Neuron (in vitro differentiated cells): ENCODE data around the gene KDM6A.

ENCODE experiments used
- H2AFZ ChIP-seq: one replicate; pipeline ENCODE4 v1.6.1; 2013; ENCODE audit warnings: low read depth, mild to moderate bottlenecking, inconsistent platforms, low read length, moderate library complexity
- H3K27me3 ChIP-seq: one replicate; pipeline ENCODE4 v1.6.1; 2013; ENCODE audit warnings: low read length; ENCODE audit not compliant: insufficient read depth
- H3K36me3 ChIP-seq: one replicate; pipeline ENCODE4 v1.6.1; 2013; ENCODE audit warnings: low read length; ENCODE audit not compliant: insufficient read depth
- H3K4me1 ChIP-seq: one replicate; pipeline ENCODE4 v1.6.1; 2013; ENCODE audit warnings: low read length; ENCODE audit not compliant: insufficient read depth
- H3K4me3 ChIP-seq: 2 replicates; pipeline ENCODE4 v1.5.1; 2013; ENCODE audit warnings: mild to moderate bottlenecking, low read length, moderate library complexity
- H3K9me3 ChIP-seq: one replicate; pipeline ENCODE4 v1.6.1; 2013; ENCODE audit warnings: low read length

The KDM6A gene

GRCh38 chrX:45140812-45141211 is 267.8 kb downstream of the KDM6A start:
- Histone ChIP-seq H3K9me3 (no peaks in the 10 kb centered on the region), H3K27me3 (no peaks in the 10 kb centered on the region), H3K36me3 (no peaks in the 10 kb centered on the region), H3K4me3 (no peak overlapping the region), H2AFZ (no peak overlapping the region), H3K4me1 (no peaks in the 10 kb centered on the region)

- no peaks in the 10 kb centered on the region for H3K36me3 ChIP-seq
- no peak overlapping the region for H3K4me3 ChIP-seq
- no peak overlapping the region for H2AFZ ChIP-seq
- H3K9me3 ChIP-seq: no peaks in the 10 kb centered on the region
- H3K4me1 ChIP-seq: no peaks in the 10 kb centered on the region
- no peaks in the 10 kb centered on the region for H3K27me3 ChIP-seq
Measured at GRCh38 chrX:45142185-45142584, 269.2 kb downstream of the KDM6A start.

GRCh38 chrX:45143455-45143854 is 270.5 kb downstream of the KDM6A start:
- Histone ChIP-seq H3K27me3 (no peaks in the 10 kb centered on the region), H2AFZ (no peak overlapping the region), H3K9me3 (no peaks in the 10 kb centered on the region), H3K4me3 (no peak overlapping the region), H3K4me1 (no peaks in the 10 kb centered on the region), H3K36me3 (no peaks in the 10 kb centered on the region)

GRCh38 chrX:45145492-45146215 is 272.7 kb downstream of the KDM6A start:
- Histone ChIP-seq H3K36me3 (no peaks in the 10 kb centered on the region), H3K4me3 (no peak overlapping the region), H2AFZ (no peak overlapping the region), H3K27me3 (peaks cover 3% of the 10 kb centered on the region), H3K9me3 (no peaks in the 10 kb centered on the region), H3K4me1 (no peaks in the 10 kb centered on the region)

- Histone ChIP-seq H3K9me3 (no peaks in the 10 kb centered on the region), H3K36me3 (no peaks in the 10 kb centered on the region), H3K27me3 (peaks cover 3% of the 10 kb centered on the region), H3K4me1 (no peaks in the 10 kb centered on the region), H3K4me3 (no peak overlapping the region), H2AFZ (no peak overlapping the region)
Measured at GRCh38 chrX:45150821-45151220, 277.8 kb downstream of the KDM6A start.

GRCh38 chrX:45154033-45154360 is 281.0 kb downstream of the KDM6A start:
- Histone ChIP-seq H2AFZ (no peak overlapping the region), H3K4me1 (no peaks in the 10 kb centered on the region), H3K9me3 (no peaks in the 10 kb centered on the region), H3K27me3 (peaks cover 3% of the 10 kb centered on the region), H3K36me3 (no peaks in the 10 kb centered on the region), H3K4me3 (no peak overlapping the region)

- Histone ChIP-seq H3K4me3 (no peak overlapping the region), H3K27me3 (no peaks in the 10 kb centered on the region), H3K4me1 (no peaks in the 10 kb centered on the region), H3K9me3 (no peaks in the 10 kb centered on the region), H3K36me3 (no peaks in the 10 kb centered on the region), H2AFZ (no peak overlapping the region)
Measured at GRCh38 chrX:45154462-45154861, 281.5 kb downstream of the KDM6A start.

GRCh38 chrX:45157647-45158046 is 284.7 kb downstream of the KDM6A start:
- Histone ChIP-seq H3K4me1 (no peaks in the 10 kb centered on the region), H3K9me3 (no peaks in the 10 kb centered on the region), H3K4me3 (no peak overlapping the region), H3K27me3 (no peaks in the 10 kb centered on the region), H3K36me3 (no peaks in the 10 kb centered on the region), H2AFZ (no peak overlapping the region)
